HS-27A (cell line): ENCODE results near the gene CAMK2D.

Experiments
- DNase-seq: peaks from one replicate; pipeline ENCODE4 v3.0.0-alpha.2; 2012; ENCODE audit warnings: low read depth, missing footprints

CAMK2D gene

DNA sequence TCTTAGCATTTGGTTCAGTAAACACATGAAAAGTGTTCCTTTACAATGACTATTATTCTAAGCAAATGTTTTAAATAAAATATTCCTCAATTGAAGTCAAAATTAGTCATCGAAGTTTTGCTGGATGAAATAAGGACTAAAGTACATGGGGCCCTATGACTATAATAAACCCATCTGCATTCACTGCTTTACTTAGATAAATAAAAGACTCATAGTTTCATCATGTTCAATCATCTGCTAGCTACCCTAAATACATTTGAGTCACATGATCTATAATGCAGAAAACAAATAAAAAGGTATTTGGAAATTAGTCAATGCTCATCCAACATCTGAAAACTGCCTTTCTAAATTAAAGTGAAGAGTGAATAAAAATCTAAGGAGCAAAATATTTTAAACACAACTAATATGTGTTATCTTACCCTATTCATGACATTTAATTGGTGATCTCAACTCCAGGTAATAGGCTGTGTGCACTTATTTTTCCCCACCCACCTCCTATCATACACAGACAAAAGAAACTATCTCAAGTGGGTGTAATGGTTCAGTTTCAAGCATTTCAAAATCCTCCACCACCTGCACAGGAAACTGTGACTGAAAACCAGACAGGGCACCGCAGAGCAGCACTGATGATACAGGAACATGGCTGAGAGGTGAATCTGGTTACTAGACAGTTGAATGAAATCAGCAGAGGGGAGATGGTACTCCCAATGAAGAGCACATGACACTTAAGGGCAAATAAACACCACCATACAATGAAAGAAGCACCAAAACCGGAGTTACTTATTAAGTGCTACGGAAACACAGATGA lies 78.6 kb downstream of the CAMK2D start:
- no peak for DNase-seq

GRCh38 chr4:113678641-113679040 lies 82.9 kb downstream of the CAMK2D start:
- no peak for DNase-seq

DNA sequence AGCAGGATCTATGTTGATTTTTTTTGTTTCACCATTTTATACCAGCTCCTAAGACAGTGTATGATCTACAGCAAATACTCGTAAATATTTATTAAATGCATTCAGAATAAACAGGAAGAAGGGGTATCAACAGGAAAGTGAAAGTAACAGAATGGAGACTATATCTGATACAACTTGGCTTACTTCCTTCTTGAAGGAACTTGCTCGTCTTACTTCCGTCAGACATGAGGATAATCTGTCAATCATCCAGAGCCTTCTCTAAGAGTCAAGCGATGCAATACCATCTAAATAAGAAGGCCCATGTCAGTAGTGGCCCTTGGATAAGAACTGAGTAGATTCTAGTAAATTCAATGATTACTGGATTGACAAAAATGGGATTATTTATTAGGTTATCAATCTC lies 84.2 kb downstream of the CAMK2D start:
- DNase-seq = no peak

GRCh38 chr4:113675731-113676697 lies 85.5 kb downstream of the CAMK2D start:
- DNase-seq = peak; percentile 22

DNA sequence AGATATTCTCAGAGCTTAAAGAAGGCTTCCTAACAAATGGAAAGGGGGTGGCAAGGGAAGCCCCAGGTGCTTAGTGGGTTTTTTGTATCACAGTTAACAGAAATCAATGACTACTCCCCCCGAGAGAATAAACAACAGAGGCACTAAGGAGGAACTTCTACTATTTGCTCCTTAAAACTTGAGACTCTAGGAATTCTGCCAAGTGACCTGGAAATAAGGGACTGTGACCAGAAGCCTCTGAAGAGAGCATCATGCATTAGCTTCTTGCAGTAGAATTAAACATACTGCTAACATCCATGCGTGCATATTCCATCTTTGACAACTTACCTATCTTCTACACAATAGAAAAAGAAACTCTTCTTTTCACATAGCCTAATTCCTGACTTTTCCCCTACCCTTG lies 86.8 kb downstream of the CAMK2D start:
- no peak for DNase-seq

DNA sequence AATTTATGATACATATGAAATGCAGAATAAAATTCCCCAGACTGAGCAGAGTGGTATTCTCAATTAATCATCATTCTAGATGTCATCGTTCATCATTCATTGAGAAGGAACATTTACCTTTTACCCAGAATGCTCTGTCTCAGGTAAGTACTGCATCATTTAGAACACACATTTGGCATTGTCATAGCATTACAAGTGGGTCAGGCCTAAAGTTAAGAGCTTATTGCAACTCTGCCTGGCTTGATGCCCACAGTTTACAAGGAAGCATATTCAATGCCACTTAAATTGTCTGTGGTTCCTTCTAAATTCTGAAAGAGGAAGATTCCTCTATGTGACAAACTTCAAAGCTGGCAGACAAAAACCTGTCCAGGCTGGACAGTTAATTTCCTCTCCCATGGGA lies 87.3 kb downstream of the CAMK2D start:
- DNase-seq = no peak

- DNase-seq = no peak
Observed at GRCh38 chr4:113673450-113673849, 88.1 kb downstream of the CAMK2D start.

- DNase-seq = no peak
Observed at GRCh38 chr4:113666386-113667114, 95.0 kb downstream of the CAMK2D start.

DNA sequence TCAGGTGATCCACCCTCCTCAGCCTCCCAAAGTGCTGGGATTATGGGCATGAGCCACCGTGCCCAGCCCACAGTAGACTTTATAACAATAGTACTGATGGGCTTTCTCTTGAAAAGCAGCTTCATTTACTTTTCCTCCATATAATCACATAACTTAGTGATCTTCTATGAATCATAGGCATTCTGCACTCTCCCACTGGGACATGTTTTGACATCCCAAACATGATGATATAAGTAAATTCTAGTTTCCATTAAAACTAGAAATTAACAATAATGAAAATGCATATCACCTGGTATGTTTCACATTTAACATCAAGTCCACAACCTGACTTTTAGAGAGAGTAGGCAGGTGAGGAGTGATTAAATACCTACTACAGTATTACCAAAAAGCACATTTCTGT lies 96.5 kb downstream of the CAMK2D start:
- DNase-seq = no peak

GRCh38 chr4:113662581-113662980 lies 99.0 kb downstream of the CAMK2D start:
- no peak for DNase-seq

GRCh38 chr4:113659127-113659526 lies 102.4 kb downstream of the CAMK2D start:
- no peak for DNase-seq

- DNase-seq = no peak
Observed at GRCh38 chr4:113657586-113658233, 103.8 kb downstream of the CAMK2D start.

GRCh38 chr4:113653871-113654270 lies 107.7 kb downstream of the CAMK2D start:
- no peak for DNase-seq

DNA sequence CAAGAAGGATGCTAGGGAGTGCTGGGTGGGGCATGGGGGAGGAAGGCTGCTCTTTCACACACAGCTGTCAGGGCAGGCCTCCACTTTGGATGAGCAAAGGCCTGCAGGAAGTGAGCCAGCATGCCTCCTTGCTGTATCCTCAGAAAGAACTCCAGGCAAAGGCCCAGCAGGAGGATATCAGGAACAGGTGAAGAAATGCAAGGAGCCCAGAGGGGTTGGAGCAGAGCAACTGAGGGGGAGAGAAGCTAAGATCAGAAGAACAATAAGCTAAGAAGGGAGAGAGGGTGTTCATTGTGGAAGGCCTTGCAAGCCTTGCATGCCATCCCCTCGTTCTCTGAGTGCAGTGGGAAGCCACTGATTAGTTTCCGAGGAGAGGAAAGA lies 115.1 kb downstream of the CAMK2D start:
- DNase-seq = no peak

DNA sequence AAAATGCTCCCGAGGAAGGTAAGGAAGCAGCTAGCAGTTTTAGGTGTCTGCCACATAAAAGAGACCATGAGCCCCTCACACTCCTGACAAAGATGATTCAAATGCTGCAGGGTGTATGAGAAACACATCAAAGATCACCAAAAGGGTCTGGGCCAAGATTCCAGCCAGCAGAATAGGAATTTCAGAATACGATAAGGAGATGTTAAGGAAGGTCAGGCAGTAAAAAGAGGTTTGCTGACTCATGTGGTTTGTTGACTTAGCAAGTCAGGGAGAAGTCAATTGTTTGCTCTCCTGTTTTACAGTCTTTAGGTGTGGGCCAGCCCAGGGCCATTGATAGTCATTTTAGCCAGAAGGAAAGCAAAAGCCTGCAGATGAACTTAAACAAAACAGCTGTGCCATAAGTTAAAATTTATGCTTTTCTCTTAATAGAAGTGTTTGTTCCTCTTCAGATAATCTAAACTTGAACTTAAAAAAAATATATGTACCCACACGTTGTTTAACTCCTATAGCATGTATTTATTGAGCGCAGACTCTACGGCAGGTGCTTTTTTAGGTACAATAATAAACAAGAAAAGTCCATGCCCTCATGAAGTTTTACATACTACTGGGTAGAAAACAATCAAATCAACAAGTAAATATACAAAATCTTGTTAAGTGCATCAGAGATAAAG lies 115.6 kb downstream of the CAMK2D start:
- DNase-seq = no peak

DNA sequence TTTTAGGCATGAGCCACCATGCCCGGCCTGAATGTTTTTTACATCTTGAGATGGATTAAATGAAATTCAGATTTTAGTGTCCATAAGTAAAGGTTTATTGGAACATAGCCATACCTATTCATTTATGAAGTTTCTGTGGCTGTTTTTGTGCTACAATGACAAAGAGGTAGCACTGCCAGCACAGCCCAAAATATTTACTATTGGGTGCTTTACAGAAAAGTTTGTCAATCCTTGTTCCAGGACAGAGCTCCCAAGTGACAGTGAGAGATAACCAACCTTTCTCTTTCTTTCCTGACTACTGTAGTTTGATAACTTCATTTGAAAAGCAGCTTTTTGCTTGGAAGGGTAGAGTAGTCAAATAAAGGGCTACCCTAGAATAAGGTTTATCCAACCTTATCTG lies 116.2 kb downstream of the CAMK2D start:
- DNase-seq = no peak

DNA sequence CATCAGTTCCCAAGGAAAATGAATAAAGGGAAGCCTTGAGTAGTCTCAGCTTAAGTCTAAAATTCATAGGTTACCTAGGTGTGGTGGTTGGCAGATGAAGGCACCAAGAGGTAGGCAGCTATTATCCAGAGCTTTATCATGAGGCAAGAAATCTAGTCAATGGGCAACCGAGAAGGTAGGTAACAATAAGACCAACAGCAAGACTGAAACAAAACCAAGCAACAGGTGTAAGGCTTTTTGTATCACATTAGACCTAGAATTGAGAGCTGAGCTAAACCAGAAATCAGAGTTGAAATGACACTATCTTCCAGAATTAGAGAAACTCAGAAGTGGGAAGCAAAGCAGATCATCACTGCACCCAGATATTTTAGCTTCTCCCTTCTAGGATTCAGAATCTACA lies 117.1 kb downstream of the CAMK2D start:
- no peak for DNase-seq

DNA sequence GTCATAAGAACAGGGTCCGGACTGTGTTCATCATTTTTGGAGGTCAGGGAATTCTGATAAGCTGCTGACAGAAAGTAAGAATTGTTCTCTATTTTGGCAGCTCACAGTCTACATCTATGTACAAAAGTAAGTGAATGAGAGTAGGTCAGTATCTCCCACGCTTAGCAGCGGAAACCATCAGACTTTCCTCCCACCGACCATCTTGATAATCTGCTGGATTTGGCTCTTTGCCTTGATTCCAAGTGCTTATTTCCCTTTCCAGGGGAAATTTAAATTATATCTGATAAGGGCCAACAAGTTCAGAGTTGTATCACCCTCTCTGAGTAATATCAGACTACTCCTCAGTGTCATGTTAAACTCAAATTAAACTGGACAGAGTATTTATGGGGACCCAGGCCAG lies 118.0 kb downstream of the CAMK2D start:
- no peak for DNase-seq

DNA sequence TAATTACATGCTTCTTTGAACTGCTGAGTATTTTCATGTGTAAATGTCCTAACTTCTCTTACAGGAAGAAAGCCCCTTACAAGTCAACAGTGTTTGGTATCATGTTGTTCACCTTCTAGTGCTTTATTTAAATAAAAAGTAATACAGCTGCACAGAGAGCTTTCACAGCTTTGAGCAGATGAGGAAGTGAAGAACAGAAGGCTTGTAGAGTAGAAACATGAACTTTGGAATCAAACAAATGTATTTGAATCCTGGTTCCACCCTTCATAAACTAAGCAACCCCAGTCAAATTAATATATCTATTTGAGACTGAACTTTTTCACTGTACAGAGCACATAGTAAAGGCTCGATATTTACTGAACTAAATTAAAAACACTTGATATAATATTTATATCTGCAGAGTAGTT lies 120.5 kb downstream of the CAMK2D start:
- DNase-seq = no peak

- no peak for DNase-seq
Observed at GRCh38 chr4:113639326-113639725, 122.2 kb downstream of the CAMK2D start.

DNA sequence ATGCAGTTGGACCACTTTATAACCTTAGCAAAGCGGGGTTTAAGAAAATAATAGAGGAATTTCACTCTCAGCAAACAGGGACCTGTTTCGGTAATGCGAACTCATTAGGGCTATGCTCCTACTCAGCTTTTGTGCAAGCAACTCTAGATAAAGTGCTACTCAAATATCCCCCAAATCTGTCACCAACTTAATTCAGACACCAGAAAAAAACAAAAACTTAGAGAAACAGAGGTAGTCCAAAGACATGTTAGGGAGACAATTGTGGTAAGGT lies 123.0 kb downstream of the CAMK2D start:
- no peak for DNase-seq
